HepG2 (cell line): ENCODE measurements around the gene PRKCD.

ENCODE experiments used
- MXI1 ChIP-seq: IDR thresholded peaks from 3 replicates; pipeline ENCODE4 v1.6.1; 2012; ENCODE audit warnings: low read depth, low read length, inconsistent platforms, borderline replicate concordance
- STAT6 ChIP-seq: sonication (generic); formaldehyde crosslinking; IDR thresholded peaks from 2 replicates; pipeline ENCODE4 v1.4.0; 2020; ENCODE audit warnings: missing genetic modification reagents, mild to moderate bottlenecking, borderline replicate concordance
- ZNF18 ChIP-seq: sonication (generic); formaldehyde crosslinking; IDR thresholded peaks from 2 replicates; pipeline ENCODE4 v1.8.0; 2022; ENCODE audit warnings: mild to moderate bottlenecking, missing genetic modification reagents; ENCODE audit not compliant: insufficient replicate concordance

- TF ChIP-seq MXI1 (no peak), ZNF18 (CRISPR knock-in tag) (no peak), STAT6 (CRISPR knock-in tag) (no peak)
Observed at GRCh38 chr3:53114412-53115074, 46.5 kb upstream of the PRKCD start.
